ENCODE data around the gene FGF2. TPM values are rescaled to one million over a fixed set of nuclear protein-coding genes. Genes with fewer than 3 reads are reported as not detected.

FGF2 gene
- total RNA-seq, 1 experiment from 2014 or later = 134 TPM

- no TSS peak for BruUV-seq (replicated peaks)
- intact Hi-C loops (cut with micrococcal nuclease) = no loop called here
- H3K36me3 Mint-ChIP-seq (ENCODE audit: insufficient read depth, unreplicated experiment) = no peaks in the 10 kb centered on the region
- POLR2A ChIA-PET = interaction anchor here (1.1 kb wide), 1 partner anchor 37 kb away, joined by 3 read pairs; no protein-coding TSS in a partner anchor
- H3K4me3 Mint-ChIP-seq (ENCODE audit: unreplicated experiment) = no peak overlapping the region
- H3K27me3 Mint-ChIP-seq (ENCODE audit: insufficient read depth, unreplicated experiment) = no peaks in the 10 kb centered on the region
- TF ChIP-seq CTCF (IDR thresholded peaks at IDR 0.05; ENCODE audit: unreplicated experiment) = no peak
- CTCF ChIA-PET = interaction anchor here (1.0 to 1.6 kb wide), 3 partner anchors 14 to 98 kb away, joined by 3 to 4 read pairs (median 3); no protein-coding TSS in a partner anchor
- no peak for DNase-seq (ENCODE audit: unreplicated experiment)
- peaks cover 6% of the 10 kb centered on the region for H3K4me1 Mint-ChIP-seq (ENCODE audit: insufficient read depth, unreplicated experiment)
- no peak overlapping the region for H3K27ac Mint-ChIP-seq (ENCODE audit: low read depth, unreplicated experiment)
- no peaks in the 10 kb centered on the region for H3K9me3 Mint-ChIP-seq (ENCODE audit: unreplicated experiment)
Observed at GRCh38 chr4:122821092-122821491, 5.5 kb upstream of the FGF2 start.

- no peak overlapping the region for H3K4me3 Mint-ChIP-seq (ENCODE audit: unreplicated experiment)
- no TSS peak for BruUV-seq (replicated peaks)
- TF ChIP-seq CTCF (IDR thresholded peaks at IDR 0.05; ENCODE audit: unreplicated experiment) = no peak
Observed at GRCh38 chr4:122822466-122822865, 4.2 kb upstream of the FGF2 start.

GRCh38 chr4:122823476-122823875 lies 3.2 kb upstream of the FGF2 start:
- intact Hi-C loops (cut with micrococcal nuclease) = no loop called here
- CTCF ChIA-PET = interaction anchor here (0.6 to 0.9 kb wide), 2 partner anchors 8 to 65 kb away, joined by 3 read pairs; no protein-coding TSS in a partner anchor
- no peak for DNase-seq (ENCODE audit: unreplicated experiment)
- no peaks in the 10 kb centered on the region for H3K36me3 Mint-ChIP-seq (ENCODE audit: insufficient read depth, unreplicated experiment)
- H3K9me3 Mint-ChIP-seq (ENCODE audit: unreplicated experiment) = no peaks in the 10 kb centered on the region
- H3K27me3 Mint-ChIP-seq (ENCODE audit: insufficient read depth, unreplicated experiment) = no peaks in the 10 kb centered on the region
- no peak overlapping the region for H3K4me3 Mint-ChIP-seq (ENCODE audit: unreplicated experiment)
- H3K27ac Mint-ChIP-seq (ENCODE audit: low read depth, unreplicated experiment) = peak overlapping the region; percentile 42
- no peak for TF ChIP-seq CTCF (IDR thresholded peaks at IDR 0.05; ENCODE audit: unreplicated experiment)
- POLR2A ChIA-PET = interaction anchor here (1.0 to 1.3 kb wide), 3 partner anchors 24 to 106 kb away, joined by 3 to 4 read pairs (median 3); no protein-coding TSS in a partner anchor
- peaks cover 13% of the 10 kb centered on the region for H3K4me1 Mint-ChIP-seq (ENCODE audit: insufficient read depth, unreplicated experiment)
- no TSS peak for BruUV-seq (replicated peaks)

More at GRCh38 chr4:122822466-122822865, 4.2 kb upstream of the FGF2 start:
- CTCF ChIA-PET = interaction anchor here (0.6 kb wide), 1 partner anchor 51 kb away, joined by 3 read pairs; no protein-coding TSS in a partner anchor
- no peak for DNase-seq (ENCODE audit: unreplicated experiment)
- POLR2A ChIA-PET = interaction anchor here (0.6 kb wide), 1 partner anchor 1145 kb away, joined by 3 read pairs; no protein-coding TSS in a partner anchor
- Mint-ChIP-seq H3K9me3 (ENCODE audit: unreplicated experiment) (no peaks in the 10 kb centered on the region), H3K27ac (ENCODE audit: low read depth, unreplicated experiment) (no peak overlapping the region), H3K36me3 (ENCODE audit: insufficient read depth, unreplicated experiment) (no peaks in the 10 kb centered on the region), H3K27me3 (ENCODE audit: insufficient read depth, unreplicated experiment) (no peaks in the 10 kb centered on the region), H3K4me1 (ENCODE audit: insufficient read depth, unreplicated experiment) (peaks cover 6% of the 10 kb centered on the region)
- intact Hi-C loops (cut with micrococcal nuclease) = no loop called here

GRCh38 chr4:122824616-122825015 lies 2.0 kb upstream of the FGF2 start:
- no peak for TF ChIP-seq CTCF (IDR thresholded peaks at IDR 0.05; ENCODE audit: unreplicated experiment)
- Mint-ChIP-seq H3K9me3 (ENCODE audit: unreplicated experiment) (no peaks in the 10 kb centered on the region), H3K4me3 (ENCODE audit: unreplicated experiment) (no peak overlapping the region), H3K27ac (ENCODE audit: low read depth, unreplicated experiment) (no peak overlapping the region), H3K4me1 (ENCODE audit: insufficient read depth, unreplicated experiment) (peaks cover 14% of the 10 kb centered on the region), H3K36me3 (ENCODE audit: insufficient read depth, unreplicated experiment) (no peaks in the 10 kb centered on the region), H3K27me3 (ENCODE audit: insufficient read depth, unreplicated experiment) (no peaks in the 10 kb centered on the region)
- no peak for DNase-seq (ENCODE audit: unreplicated experiment)
- CTCF ChIA-PET = no interaction called here
- POLR2A ChIA-PET = interaction anchor here (0.5 to 1.0 kb wide), 2 partner anchors 19 to 107 kb away, joined by 3 read pairs; no protein-coding TSS in a partner anchor
- intact Hi-C loops (cut with micrococcal nuclease) = loop anchor here (5.0 kb wide), 2 partner anchors 42 to 73 kb away; no protein-coding TSS in a partner anchor
- BruUV-seq (replicated peaks) = no TSS peak

All from MCF 10A (cell line).